Activated T-helper 17 cell treated with anti-CD3 and anti-CD28 coated beads, Interleukin-2, amount 50 U/mL, for 72 hours (primary cell): ENCODE data around the gene CFAP20. TPM values are rescaled to one million over a fixed set of nuclear protein-coding genes. Genes with fewer than 3 reads are reported as not detected.

ENCODE experiments used
- ATAC-seq: fragments of 150-1000 bp; cut with Tn5 transposase; replicated peaks from 2 replicates; pipeline ENCODE4 v1.10.0; 2021; ENCODE audit warnings: mild to moderate bottlenecking, moderate library complexity
- H3K27ac Mint-ChIP-seq: one replicate; pipeline ENCODE4 v1.8.0; 2022; ENCODE audit warnings: mixed read lengths
- H3K27me3 Mint-ChIP-seq: one replicate; pipeline ENCODE4 v1.8.0; 2022; ENCODE audit warnings: mixed read lengths
- H3K36me3 Mint-ChIP-seq: one replicate; pipeline ENCODE4 v1.8.0; 2022; ENCODE audit warnings: low read depth, mild to moderate bottlenecking, mixed read lengths
- H3K4me1 Mint-ChIP-seq: one replicate; pipeline ENCODE4 v1.8.0; 2022; ENCODE audit warnings: mixed read lengths
- H3K4me3 Mint-ChIP-seq: one replicate; pipeline ENCODE4 v1.8.0; 2022; ENCODE audit warnings: mild to moderate bottlenecking, mixed read lengths
- H3K9me3 Mint-ChIP-seq: one replicate; pipeline ENCODE4 v1.8.0; 2022; ENCODE audit warnings: mixed read lengths
- total RNA-seq, 2 donors: library from RNA; stranded (reverse); gene quantifications; one replicate each; pipeline ENCODE4 v1.2.3, GENCODE V29; 2022

The CFAP20 gene
- 10 to 100 TPM; 28.7 to 49.7 TPM for total RNA-seq

- no peaks in the 10 kb centered on the region for H3K27me3 Mint-ChIP-seq
- no peaks in the 10 kb centered on the region for H3K36me3 Mint-ChIP-seq
- no peaks in the 10 kb centered on the region for H3K9me3 Mint-ChIP-seq
- peak; percentile 94 for ATAC-seq
- peaks cover 25% of the 10 kb centered on the region for H3K4me1 Mint-ChIP-seq
- peak within 1 kb of the TSS; percentile 91 for H3K4me3 Mint-ChIP-seq
- H3K27ac Mint-ChIP-seq: peak within 1 kb of the TSS; percentile 86
These were observed at the start of gene CFAP20 for GRCh38 chr16:58129097-58129936. Gene CFAP20 (minus strand): TSS chr16:58129381. CDS start chr16:58129115, 266 bp downstream.

GRCh38 chr16:58177353-58177710 is 48.2 kb upstream of the CFAP20 start:
- H3K36me3 Mint-ChIP-seq: peaks cover 88% of the 10 kb centered on the region
- H3K27me3 Mint-ChIP-seq: no peaks in the 10 kb centered on the region
- peak overlapping the region; percentile 90 for H3K27ac Mint-ChIP-seq
- peak; percentile 65 for ATAC-seq
- H3K4me3 Mint-ChIP-seq: peak overlapping the region; percentile 40
- H3K9me3 Mint-ChIP-seq: no peaks in the 10 kb centered on the region
- peaks cover 21% of the 10 kb centered on the region for H3K4me1 Mint-ChIP-seq

GRCh38 chr16:58176608-58177352 is 47.6 kb upstream of the CFAP20 start:
- H3K9me3 Mint-ChIP-seq: no peaks in the 10 kb centered on the region
- peak overlapping the region; percentile 90 for H3K27ac Mint-ChIP-seq
- peak overlapping the region; percentile 40 for H3K4me3 Mint-ChIP-seq
- H3K36me3 Mint-ChIP-seq: peaks cover 86% of the 10 kb centered on the region
- ATAC-seq: peak; percentile 77
- no peaks in the 10 kb centered on the region for H3K27me3 Mint-ChIP-seq
- peaks cover 21% of the 10 kb centered on the region for H3K4me1 Mint-ChIP-seq

- H3K27ac Mint-ChIP-seq: no peak overlapping the region
These were observed 41.0 kb upstream of the CFAP20 start for GRCh38 chr16:58170223-58170622.

GRCh38 chr16:58160855-58161254 is 31.7 kb upstream of the CFAP20 start:
- Mint-ChIP-seq H3K9me3 (no peaks in the 10 kb centered on the region), H3K36me3 (peaks cover 77% of the 10 kb centered on the region), H3K27me3 (no peaks in the 10 kb centered on the region), H3K27ac (peak overlapping the region; percentile 43), H3K4me3 (no peak overlapping the region), H3K4me1 (no peaks in the 10 kb centered on the region)
- peak; percentile 59 for ATAC-seq

More at GRCh38 chr16:58170223-58170622, 41.0 kb upstream of the CFAP20 start:
- Mint-ChIP-seq H3K4me1 (peaks cover 4% of the 10 kb centered on the region), H3K27me3 (no peaks in the 10 kb centered on the region), H3K9me3 (no peaks in the 10 kb centered on the region), H3K36me3 (peaks cover 94% of the 10 kb centered on the region), H3K4me3 (no peak overlapping the region)
- no peak for ATAC-seq

- Mint-ChIP-seq H3K9me3 (no peaks in the 10 kb centered on the region), H3K36me3 (peaks cover 56% of the 10 kb centered on the region), H3K4me1 (no peaks in the 10 kb centered on the region), H3K27ac (no peak overlapping the region), H3K27me3 (no peaks in the 10 kb centered on the region), H3K4me3 (no peak overlapping the region)
- no peak for ATAC-seq
These were observed 29.5 kb upstream of the CFAP20 start for GRCh38 chr16:58158725-58159124.

- H3K36me3 Mint-ChIP-seq: peaks cover 49% of the 10 kb centered on the region
- H3K9me3 Mint-ChIP-seq: no peaks in the 10 kb centered on the region
- no peaks in the 10 kb centered on the region for H3K27me3 Mint-ChIP-seq
- H3K27ac Mint-ChIP-seq: no peak overlapping the region
- H3K4me3 Mint-ChIP-seq: no peak overlapping the region
- no peaks in the 10 kb centered on the region for H3K4me1 Mint-ChIP-seq
- ATAC-seq: no peak
These were observed 28.9 kb upstream of the CFAP20 start for GRCh38 chr16:58157951-58158540.

- Mint-ChIP-seq H3K27me3 (no peaks in the 10 kb centered on the region), H3K9me3 (no peaks in the 10 kb centered on the region), H3K36me3 (peaks cover 42% of the 10 kb centered on the region), H3K4me1 (no peaks in the 10 kb centered on the region), H3K4me3 (no peak overlapping the region), H3K27ac (no peak overlapping the region)
- no peak for ATAC-seq
These were observed 28.1 kb upstream of the CFAP20 start for GRCh38 chr16:58157239-58157638.

GRCh38 chr16:58155839-58156238 is 26.7 kb upstream of the CFAP20 start:
- ATAC-seq: peak; percentile 38
- Mint-ChIP-seq H3K27ac (no peak overlapping the region), H3K4me1 (no peaks in the 10 kb centered on the region), H3K4me3 (no peak overlapping the region), H3K9me3 (no peaks in the 10 kb centered on the region), H3K27me3 (no peaks in the 10 kb centered on the region), H3K36me3 (peaks cover 29% of the 10 kb centered on the region)

- no peak for ATAC-seq
- no peaks in the 10 kb centered on the region for H3K27me3 Mint-ChIP-seq
- no peaks in the 10 kb centered on the region for H3K4me1 Mint-ChIP-seq
- no peak overlapping the region for H3K27ac Mint-ChIP-seq
- peaks cover 14% of the 10 kb centered on the region for H3K36me3 Mint-ChIP-seq
- H3K4me3 Mint-ChIP-seq: no peak overlapping the region
- no peaks in the 10 kb centered on the region for H3K9me3 Mint-ChIP-seq
These were observed 25.2 kb upstream of the CFAP20 start for GRCh38 chr16:58154345-58154744.

- Mint-ChIP-seq H3K36me3 (no peaks in the 10 kb centered on the region), H3K4me3 (no peak overlapping the region), H3K27me3 (no peaks in the 10 kb centered on the region), H3K9me3 (no peaks in the 10 kb centered on the region), H3K4me1 (no peaks in the 10 kb centered on the region), H3K27ac (no peak overlapping the region)
- no peak for ATAC-seq
These were observed 23.2 kb upstream of the CFAP20 start for GRCh38 chr16:58152246-58152868.

- no peaks in the 10 kb centered on the region for H3K36me3 Mint-ChIP-seq
- H3K4me3 Mint-ChIP-seq: no peak overlapping the region
- no peaks in the 10 kb centered on the region for H3K27me3 Mint-ChIP-seq
- no peak overlapping the region for H3K27ac Mint-ChIP-seq
- no peaks in the 10 kb centered on the region for H3K4me1 Mint-ChIP-seq
- H3K9me3 Mint-ChIP-seq: no peaks in the 10 kb centered on the region
- no peak for ATAC-seq
These were observed 19.3 kb upstream of the CFAP20 start for GRCh38 chr16:58148526-58148925.

GRCh38 chr16:58148099-58148498 is 18.9 kb upstream of the CFAP20 start:
- Mint-ChIP-seq H3K4me3 (no peak overlapping the region), H3K27me3 (no peaks in the 10 kb centered on the region), H3K4me1 (no peaks in the 10 kb centered on the region), H3K27ac (no peak overlapping the region), H3K36me3 (no peaks in the 10 kb centered on the region), H3K9me3 (no peaks in the 10 kb centered on the region)
- no peak for ATAC-seq

GRCh38 chr16:58138852-58139251 is 9.7 kb upstream of the CFAP20 start:
- Mint-ChIP-seq H3K4me3 (no peak overlapping the region), H3K27ac (no peak overlapping the region), H3K27me3 (no peaks in the 10 kb centered on the region), H3K9me3 (peaks cover 12% of the 10 kb centered on the region), H3K4me1 (no peaks in the 10 kb centered on the region), H3K36me3 (peaks cover 13% of the 10 kb centered on the region)
- no peak for ATAC-seq
